OCI-LY3 (cell line): ENCODE data around the gene EXOC4.

ENCODE experiments used
- EZH2phosphoT487 ChIP-seq: fragments of 200-600 bp; shearing (Covaris generic); IDR thresholded peaks from 2 replicates; pipeline ENCODE4 v1.6.1; 2018; ENCODE audit warnings: antibody characterized with exemption, mixed run types, low read depth
- TF ChIP-seq, protein P1 (sequence below): fragments of 200-600, 300-600 bp; sonication (generic); IDR thresholded peaks from 2 replicates; pipeline ENCODE4 v1.5.1; 2014; ENCODE audit warnings: antibody characterized with exemption, low read length, low read depth

DNA sequence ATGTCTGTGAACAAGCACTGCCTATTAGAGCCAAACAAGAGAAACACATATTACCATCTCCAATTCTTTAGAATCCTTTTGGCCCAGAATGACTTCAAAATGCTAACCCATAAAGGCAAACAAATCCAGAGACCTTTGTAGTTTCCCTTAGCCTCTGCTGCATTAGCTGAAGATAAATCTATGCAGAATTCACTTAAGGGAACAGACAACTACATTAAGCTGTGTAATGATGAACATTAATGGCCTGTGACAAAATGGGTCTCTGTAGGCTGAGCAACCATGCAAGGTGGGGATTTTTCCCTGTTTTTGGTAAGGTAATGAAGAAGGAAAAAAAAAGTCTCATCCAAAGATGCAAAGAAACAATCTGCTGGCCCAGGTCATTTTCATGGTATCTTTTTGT, 411.6 kb downstream of the EXOC4 start:
- TF ChIP-seq, protein P1, sequence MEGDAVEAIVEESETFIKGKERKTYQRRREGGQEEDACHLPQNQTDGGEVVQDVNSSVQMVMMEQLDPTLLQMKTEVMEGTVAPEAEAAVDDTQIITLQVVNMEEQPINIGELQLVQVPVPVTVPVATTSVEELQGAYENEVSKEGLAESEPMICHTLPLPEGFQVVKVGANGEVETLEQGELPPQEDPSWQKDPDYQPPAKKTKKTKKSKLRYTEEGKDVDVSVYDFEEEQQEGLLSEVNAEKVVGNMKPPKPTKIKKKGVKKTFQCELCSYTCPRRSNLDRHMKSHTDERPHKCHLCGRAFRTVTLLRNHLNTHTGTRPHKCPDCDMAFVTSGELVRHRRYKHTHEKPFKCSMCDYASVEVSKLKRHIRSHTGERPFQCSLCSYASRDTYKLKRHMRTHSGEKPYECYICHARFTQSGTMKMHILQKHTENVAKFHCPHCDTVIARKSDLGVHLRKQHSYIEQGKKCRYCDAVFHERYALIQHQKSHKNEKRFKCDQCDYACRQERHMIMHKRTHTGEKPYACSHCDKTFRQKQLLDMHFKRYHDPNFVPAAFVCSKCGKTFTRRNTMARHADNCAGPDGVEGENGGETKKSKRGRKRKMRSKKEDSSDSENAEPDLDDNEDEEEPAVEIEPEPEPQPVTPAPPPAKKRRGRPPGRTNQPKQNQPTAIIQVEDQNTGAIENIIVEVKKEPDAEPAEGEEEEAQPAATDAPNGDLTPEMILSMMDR = no peak
- TF ChIP-seq EZH2phosphoT487 = no peak
